HG02642 (cell line): ENCODE data around the gene HSF5.

Source experiments
- ATAC-seq: cut with Tn5 transposase; IDR thresholded peaks from one replicate; pipeline ENCODE4 v1.9.1; 2021; ENCODE audit warnings: mild to moderate bottlenecking; ENCODE audit not compliant: unreplicated experiment, poor library complexity

HSF5 gene

GRCh38 chr17:58487589-58488427, at the start of gene HSF5:
HSF5 (minus strand) TSS chr17:58488408; CDS start chr17:58488274, 134 bp downstream.
- peak; percentile 66 for ATAC-seq

GRCh38 chr17:58537266-58537665, 49.1 kb upstream of the HSF5 start:
- no peak for ATAC-seq

GRCh38 chr17:58536542-58536941, 48.3 kb upstream of the HSF5 start:
- ATAC-seq, result no peak

- no peak for ATAC-seq
Measured at GRCh38 chr17:58535431-58535830, 47.2 kb upstream of the HSF5 start.

- ATAC-seq, result no peak
Measured at GRCh38 chr17:58534901-58535421, 46.8 kb upstream of the HSF5 start.

GRCh38 chr17:58534331-58534730, 46.1 kb upstream of the HSF5 start:
- ATAC-seq, result no peak

GRCh38 chr17:58533616-58534188, 45.5 kb upstream of the HSF5 start:
- no peak for ATAC-seq

- no peak for ATAC-seq
Measured at GRCh38 chr17:58532555-58532951, 44.3 kb upstream of the HSF5 start.

GRCh38 chr17:58531661-58532554, 43.7 kb upstream of the HSF5 start:
- peak; percentile 67 for ATAC-seq

GRCh38 chr17:58531122-58531521, 42.9 kb upstream of the HSF5 start:
- no peak for ATAC-seq

- no peak for ATAC-seq
Measured at GRCh38 chr17:58530655-58531054, 42.4 kb upstream of the HSF5 start.

GRCh38 chr17:58529275-58529674, 41.1 kb upstream of the HSF5 start:
- ATAC-seq, result no peak

- no peak for ATAC-seq
Measured at GRCh38 chr17:58528443-58528842, 40.2 kb upstream of the HSF5 start.

GRCh38 chr17:58527949-58528348, 39.7 kb upstream of the HSF5 start:
- ATAC-seq, result no peak

- ATAC-seq, result no peak
Measured at GRCh38 chr17:58527306-58527705, 39.1 kb upstream of the HSF5 start.

GRCh38 chr17:58525239-58525638, 37.0 kb upstream of the HSF5 start:
- no peak for ATAC-seq

- no peak for ATAC-seq
Measured at GRCh38 chr17:58521680-58522079, 33.5 kb upstream of the HSF5 start.

GRCh38 chr17:58520843-58521430, 32.7 kb upstream of the HSF5 start:
- ATAC-seq, result no peak

- ATAC-seq, result peak; percentile 81
Measured at GRCh38 chr17:58517928-58518609, 29.9 kb upstream of the HSF5 start.
